Colon (tissue), 2 donors: ENCODE results near the gene BDNF.

Experiments
- FAIRE-seq: peaks from 2 replicates; lab custom pipeline; 2012; peaks lifted over from hg19 to GRCh38; lab: Jason Lieb, UNC
- donor health status: control.
- donor health status: control.

Gene BDNF

DNA sequence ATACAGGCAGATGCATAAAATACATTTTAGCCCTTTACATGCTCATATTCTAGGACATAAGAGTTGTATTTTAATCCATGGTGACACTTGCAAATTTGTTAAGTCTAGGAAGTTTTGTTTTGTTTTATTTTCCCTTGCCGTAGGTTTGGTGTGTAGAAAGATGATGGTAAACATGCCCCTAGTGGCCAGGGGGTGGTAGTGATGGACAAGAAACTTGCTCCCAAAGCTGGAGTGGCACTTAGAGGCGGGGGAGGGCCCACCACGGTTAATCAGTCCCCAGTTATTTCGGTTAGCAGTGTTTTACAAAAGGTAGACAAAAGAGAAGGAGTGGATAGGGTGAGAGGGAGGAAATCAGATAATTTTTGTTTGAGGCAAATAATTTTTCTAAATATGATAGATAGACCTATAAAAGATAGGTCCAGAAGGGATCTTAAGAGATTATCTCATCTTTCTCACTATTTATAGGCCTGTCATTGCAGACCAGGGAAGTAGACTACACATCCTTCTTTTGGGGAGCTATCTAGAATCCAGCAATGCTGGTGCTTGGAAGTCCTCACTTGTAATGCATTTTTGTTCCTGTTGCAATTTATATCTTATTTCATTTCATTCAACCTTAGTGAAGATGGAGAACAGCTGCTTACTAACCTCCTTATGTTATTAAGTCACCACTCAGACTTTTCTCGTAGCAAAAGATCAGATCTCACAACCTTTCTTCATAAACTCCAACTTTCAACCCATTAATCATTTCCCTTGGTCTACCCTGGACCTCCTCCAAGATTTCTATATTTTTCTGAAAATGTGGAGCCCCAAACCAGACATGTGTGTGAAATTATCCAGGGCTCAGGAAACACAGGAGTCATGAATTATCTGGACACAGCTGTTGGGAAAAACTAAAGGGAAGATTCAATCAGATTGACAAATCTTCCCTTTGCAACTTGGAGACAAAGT is 5.9 kb upstream of the BDNF start:
- no peak for FAIRE-seq

DNA sequence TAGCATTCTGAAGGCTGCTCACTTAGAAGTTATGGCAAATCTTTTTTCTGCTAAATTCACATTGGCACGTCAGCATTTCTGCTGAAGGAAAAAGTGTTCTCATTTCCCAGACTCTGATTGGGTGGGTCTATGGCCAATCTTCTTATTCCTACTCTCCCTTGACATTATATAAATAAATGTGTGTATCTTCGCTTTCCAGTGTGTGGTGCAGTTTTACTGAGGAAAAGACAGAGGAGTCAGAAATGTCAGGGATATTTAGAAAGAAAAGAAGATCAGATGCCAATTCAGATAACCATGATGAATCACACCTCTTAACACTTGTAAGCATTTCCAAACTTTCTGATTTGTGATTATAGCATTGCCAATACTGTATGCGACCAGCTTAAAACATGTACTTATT is 3.2 kb upstream of the BDNF start:
- no peak for FAIRE-seq

DNA sequence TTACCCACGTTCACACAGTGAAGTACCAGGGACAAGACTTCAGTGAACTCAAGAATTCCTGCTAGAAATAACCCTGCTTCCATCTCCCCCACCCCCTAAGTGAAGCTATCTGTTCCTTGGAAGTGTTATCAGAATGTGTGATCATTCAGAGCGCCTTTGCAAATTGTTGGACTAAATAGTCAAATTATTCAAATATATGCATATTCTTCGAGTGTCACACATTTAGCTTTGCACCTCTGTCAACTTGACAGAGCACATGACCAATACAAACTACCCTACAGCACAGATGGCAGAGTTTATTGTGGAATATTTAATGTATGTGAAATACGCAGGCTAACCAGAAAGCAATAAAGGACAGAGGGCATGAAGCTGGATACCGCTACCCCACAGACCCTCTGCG is 2.6 kb upstream of the BDNF start:
- FAIRE-seq = no peak

GRCh38 chr11:27701355-27702105 is 1.3 kb upstream of the BDNF start:
- FAIRE-seq = no peak

DNA sequence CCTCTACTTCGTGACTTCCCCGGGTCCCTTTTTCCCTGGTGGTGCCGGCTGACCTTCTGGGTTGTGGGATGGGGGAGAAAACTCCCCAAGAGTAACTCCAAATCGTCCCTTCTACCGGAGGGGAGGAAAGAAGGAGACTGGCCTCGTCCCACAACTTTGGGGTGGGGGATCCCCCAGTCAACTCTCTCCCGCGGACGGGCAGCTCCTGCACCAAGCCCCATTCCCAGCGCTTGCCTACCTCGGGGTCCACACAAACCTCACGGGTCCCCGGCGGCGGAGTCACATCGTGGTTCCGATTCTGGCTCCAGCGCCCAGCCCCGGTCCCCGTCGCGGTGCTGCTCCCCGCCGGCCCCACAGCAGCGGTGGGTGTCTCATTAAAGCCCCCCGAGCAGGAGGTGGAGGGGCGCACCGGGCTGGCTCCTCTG is 317 bp downstream of the BDNF start:
- no peak for FAIRE-seq

DNA sequence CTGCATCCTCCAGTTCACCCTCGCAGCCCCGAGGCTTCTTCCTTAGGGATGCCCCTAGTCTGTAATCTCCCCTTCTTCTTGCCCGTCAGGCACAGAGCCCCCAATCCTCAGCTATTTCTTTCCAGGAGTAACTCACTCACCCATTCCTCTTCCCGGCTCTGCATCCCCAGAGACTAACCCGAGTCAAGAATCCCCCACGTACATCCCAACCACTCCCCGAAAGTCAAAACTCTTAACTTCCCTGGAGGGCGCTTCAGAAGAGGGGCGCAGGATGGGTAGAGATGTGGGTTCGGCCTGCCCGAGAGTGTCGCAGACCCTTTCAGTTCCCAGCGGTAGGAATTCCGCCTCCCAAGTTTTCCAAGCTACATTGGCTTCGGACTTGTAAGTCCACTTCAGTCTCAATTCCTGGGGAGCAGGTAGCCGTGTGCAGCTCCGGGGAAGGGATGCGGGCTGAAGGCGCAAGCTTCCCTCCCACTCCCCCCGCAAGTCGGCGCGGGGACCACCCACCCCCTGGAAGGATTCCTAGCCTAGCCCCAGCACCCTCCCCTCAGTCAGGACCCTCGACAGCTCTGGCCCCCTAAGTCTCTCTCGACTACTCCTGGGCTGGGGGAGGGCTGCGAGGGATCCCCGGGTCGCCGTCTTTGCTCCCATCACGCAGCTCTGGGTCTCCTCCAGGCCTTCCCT is 871 bp downstream of the BDNF start:
- FAIRE-seq = no peak

DNA sequence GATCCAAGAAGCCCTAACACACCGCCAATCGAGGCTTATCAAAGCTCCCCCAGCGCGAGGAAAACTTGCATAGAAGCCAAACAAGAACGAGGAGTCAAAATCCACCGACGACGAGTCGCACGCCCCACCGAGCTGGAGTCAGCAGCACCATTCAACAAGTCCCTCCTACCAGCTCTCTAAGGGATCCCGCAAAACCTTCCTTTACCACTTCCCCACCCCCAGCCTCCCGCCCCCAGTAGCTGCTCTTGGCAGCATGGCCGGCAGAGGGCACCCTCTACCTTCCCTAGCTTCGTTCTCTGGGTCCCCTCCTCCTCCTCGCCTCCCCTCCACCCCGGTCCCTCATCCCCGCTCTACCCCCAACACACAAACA is 1.4 kb downstream of the BDNF start:
- FAIRE-seq = no peak

DNA sequence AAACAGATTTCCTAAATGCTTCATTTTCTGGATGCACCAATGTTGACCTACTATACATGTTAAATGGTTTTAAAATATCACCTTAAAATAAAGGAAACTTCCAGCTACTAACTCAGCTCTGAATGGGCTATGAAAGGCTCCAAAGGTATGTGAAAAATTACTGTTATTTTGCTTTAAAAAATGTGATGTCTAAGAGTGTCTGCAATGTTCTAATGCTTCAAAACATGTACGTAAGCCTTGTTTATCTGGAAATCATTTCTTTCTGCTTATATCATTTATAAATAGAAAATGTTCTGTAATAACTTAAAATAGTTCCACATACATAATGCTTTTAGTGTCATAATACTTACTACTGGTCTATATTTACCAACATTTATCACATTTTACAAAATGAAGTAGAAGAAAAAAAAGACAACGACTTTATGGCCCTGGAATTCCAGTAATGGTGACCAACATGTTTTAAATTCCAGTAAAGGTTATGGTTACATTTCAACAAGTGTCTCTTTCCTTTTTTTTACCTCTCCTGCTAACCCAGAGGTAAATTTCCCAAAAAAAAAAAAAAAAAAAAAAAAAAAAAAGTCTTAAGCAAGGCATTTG is 2.5 kb downstream of the BDNF start:
- no peak for FAIRE-seq

- FAIRE-seq = no peak
Measured at GRCh38 chr11:27696961-27697360, 3.3 kb downstream of the BDNF start.

GRCh38 chr11:27696115-27696514 is 4.1 kb downstream of the BDNF start:
- FAIRE-seq = no peak

DNA sequence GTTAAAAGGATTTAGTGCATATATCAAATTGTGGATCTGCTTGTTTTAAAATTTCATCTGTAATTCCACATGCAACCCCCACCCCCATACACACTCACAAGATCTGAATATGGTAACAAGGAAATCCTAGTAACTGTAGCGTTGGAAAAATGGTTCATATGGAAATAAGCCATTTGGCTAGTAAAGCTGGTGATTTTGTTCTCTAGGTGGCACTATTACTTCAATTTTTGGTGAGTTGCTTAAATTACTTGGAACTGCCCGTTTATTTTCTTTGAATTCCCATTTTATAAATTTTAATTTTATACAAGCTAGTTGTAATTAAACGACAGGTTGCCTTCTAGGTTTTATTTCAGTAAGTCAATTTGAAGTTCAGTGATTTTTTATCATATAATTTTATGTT is 5.3 kb downstream of the BDNF start:
- no peak for FAIRE-seq

DNA sequence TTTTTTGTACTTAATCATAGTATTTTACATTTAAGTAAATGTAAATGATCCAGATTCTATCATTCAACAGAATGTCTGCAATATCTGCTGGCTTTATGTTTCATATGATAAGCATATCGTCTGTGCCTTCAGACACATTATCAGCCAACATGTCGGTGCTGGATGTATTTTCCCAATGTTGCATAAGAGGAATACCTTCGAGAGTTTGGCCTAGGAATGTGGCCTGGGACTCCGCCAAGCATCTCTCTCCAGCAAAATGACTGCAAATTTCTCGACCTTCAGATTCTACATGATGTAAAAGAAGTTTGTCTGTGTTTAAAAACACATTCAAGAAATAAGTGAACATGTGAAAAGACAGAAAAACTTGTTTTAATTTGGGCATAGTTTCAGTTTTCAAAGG is 6.9 kb downstream of the BDNF start:
- FAIRE-seq = no peak

DNA sequence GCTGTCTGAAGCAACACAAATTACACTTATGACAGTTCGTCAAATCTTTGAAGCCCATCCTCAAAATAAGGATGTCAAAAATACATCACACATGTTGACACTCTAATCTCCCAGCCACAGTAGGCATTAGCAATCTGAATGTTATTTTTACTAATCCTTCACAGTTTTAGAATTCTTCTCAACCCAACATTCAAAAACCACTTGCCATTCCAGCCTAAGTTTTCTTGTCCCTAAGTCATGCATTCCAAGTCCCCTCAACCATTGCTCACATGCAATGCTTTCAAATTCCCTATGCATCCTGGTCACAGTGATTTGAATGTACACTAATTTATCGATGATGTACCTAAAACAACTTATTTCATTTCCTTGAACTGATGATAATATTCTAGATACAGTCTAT is 7.5 kb downstream of the BDNF start:
- no peak for FAIRE-seq

DNA sequence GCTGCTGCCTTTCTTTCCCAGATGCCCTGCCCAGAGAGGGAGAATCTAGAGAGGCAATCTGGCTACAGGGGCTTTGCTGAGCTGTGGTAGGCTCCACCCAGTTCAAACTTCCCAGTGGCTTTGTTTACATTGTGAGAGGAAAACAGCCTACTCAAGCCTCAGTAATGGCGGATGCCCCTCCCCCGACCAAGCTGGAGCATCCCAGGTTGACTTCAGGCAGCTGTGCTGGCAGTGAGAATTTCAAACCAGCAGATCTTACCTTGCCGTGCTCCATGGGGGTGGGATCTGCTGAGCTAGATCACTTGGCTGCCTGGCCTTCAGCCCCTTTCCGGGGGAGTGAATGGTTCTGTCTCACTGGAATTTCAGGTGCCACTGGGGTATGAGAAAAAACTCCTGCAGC is 12.2 kb downstream of the BDNF start:
- no peak for FAIRE-seq

GRCh38 chr11:27681664-27682063 is 18.6 kb downstream of the BDNF start:
- no peak for FAIRE-seq

DNA sequence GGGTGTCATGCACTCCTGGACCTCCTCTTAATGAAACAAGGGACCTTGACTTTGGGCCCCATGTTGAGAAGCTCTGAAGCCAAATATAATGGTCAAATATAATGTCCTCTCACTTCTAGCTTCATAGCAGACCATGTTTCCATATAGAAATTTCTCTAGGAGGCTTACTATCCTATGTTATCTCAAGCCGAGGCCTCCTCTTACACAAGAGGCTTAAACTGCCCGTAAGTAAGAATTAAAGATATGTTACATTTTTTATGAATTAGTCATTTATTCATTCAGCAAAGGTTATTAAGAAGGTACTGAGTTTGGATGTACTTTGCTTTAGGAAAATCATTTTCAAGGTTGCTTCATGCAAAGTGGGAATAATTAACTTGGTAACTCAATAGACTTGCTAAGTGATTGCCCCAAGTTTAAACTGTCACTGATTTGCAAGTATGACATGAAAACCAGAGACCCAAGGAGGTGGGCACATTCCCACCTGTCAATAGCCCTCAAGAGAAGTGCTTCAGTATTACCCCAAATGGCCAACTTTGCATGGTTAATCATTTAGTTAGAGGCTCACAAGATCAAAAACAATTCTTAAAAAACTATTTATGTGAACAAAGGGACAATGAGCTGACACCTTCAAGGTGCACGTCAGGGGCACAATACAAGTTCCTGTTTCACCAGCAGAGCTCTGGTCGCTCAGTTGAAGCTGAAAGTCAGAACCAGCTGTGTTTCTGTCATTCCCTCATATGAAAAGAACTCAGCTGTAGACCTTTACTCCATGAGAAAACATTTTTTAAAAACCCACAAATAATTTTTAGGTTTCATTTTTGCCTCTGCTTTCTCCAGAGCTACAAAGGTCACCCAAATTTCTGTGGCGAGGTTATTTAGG is 20.9 kb downstream of the BDNF start:
- FAIRE-seq = no peak

GRCh38 chr11:27678242-27678641 is 22.0 kb downstream of the BDNF start:
- no peak for FAIRE-seq

- FAIRE-seq = no peak
Measured at GRCh38 chr11:27677108-27677507, 23.1 kb downstream of the BDNF start.

GRCh38 chr11:27673979-27674663 is 26.1 kb downstream of the BDNF start:
- FAIRE-seq = no peak

- no peak for FAIRE-seq
Measured at GRCh38 chr11:27672836-27673464, 27.3 kb downstream of the BDNF start.
